H9 (cell line): ENCODE measurements around the gene ST6GALNAC3. TPM values are rescaled to one million over a fixed set of nuclear protein-coding genes. Genes with fewer than 3 reads are reported as not detected.

Experiments
- DNase-seq: peaks from one replicate; pipeline ENCODE4 v3.0.0-alpha.2; 2017
- H2AFZ ChIP-seq: one replicate; pipeline ENCODE4 v1.6.1; 2013; ENCODE audit warnings: mild to moderate bottlenecking, low read length, control low read depth, moderate library complexity
- H2AK5ac ChIP-seq: 2 replicates; pipeline ENCODE4 v1.6.1; 2013; ENCODE audit warnings: low read length, control low read depth, mixed read lengths; ENCODE audit not compliant: insufficient read length
- H2BK120ac ChIP-seq: one replicate; pipeline ENCODE4 v1.6.1; 2013; ENCODE audit warnings: low read depth, mild to moderate bottlenecking, low read length, control low read depth, inconsistent platforms; ENCODE audit not compliant: poor library complexity, severe bottlenecking
- H2BK12ac ChIP-seq: 2 replicates; pipeline ENCODE4 v1.6.1; 2013; ENCODE audit warnings: low read length, control low read depth, mixed read lengths, low read depth; ENCODE audit not compliant: insufficient read length
- H2BK15ac ChIP-seq: 2 replicates; pipeline ENCODE4 v1.6.1; 2013; ENCODE audit warnings: low read depth, low read length, control low read depth
- H2BK20ac ChIP-seq: one replicate; pipeline ENCODE4 v1.6.1; 2013; ENCODE audit warnings: low read depth, mild to moderate bottlenecking, low read length, control low read depth, inconsistent platforms; ENCODE audit not compliant: poor library complexity, severe bottlenecking
- H2BK5ac ChIP-seq: 2 replicates; pipeline ENCODE4 v1.6.1; 2013; ENCODE audit warnings: low read length, control low read depth, mixed read lengths; ENCODE audit not compliant: insufficient read length
- H3K14ac ChIP-seq: 2 replicates; pipeline ENCODE4 v1.6.1; 2013; ENCODE audit warnings: low read length, control low read depth; ENCODE audit not compliant: insufficient read depth
- H3K18ac ChIP-seq: 2 replicates; pipeline ENCODE4 v1.6.1; 2013; ENCODE audit warnings: low read depth, mild to moderate bottlenecking, mixed read lengths, low read length, control low read depth; ENCODE audit not compliant: insufficient read length
- H3K23ac ChIP-seq: 2 replicates; pipeline ENCODE4 v1.6.1; 2013; ENCODE audit warnings: low read length, control low read depth, mixed read lengths, low read depth; ENCODE audit not compliant: insufficient read length
- H3K23me2 ChIP-seq: 2 replicates; pipeline ENCODE4 v1.6.1; 2013; ENCODE audit warnings: low read depth, mild to moderate bottlenecking, mixed read lengths, low read length, control low read depth; ENCODE audit not compliant: insufficient read length, poor library complexity, severe bottlenecking
- H3K27ac ChIP-seq: 2 replicates; pipeline ENCODE4 v1.5.1; 2013; ENCODE audit warnings: low read length, control low read depth, mixed read lengths, low read depth; ENCODE audit not compliant: insufficient read length
- H3K27me3 ChIP-seq: 2 replicates; pipeline ENCODE4 v1.6.1; 2013; ENCODE audit warnings: low read length, control low read depth, inconsistent platforms; ENCODE audit not compliant: insufficient read depth
- H3K4ac ChIP-seq: 2 replicates; pipeline ENCODE4 v1.6.1; 2013; ENCODE audit warnings: low read depth, mild to moderate bottlenecking, control low read depth, inconsistent platforms, low read length, moderate library complexity
- H3K4me1 ChIP-seq: 2 replicates; pipeline ENCODE4 v1.6.1; 2013; ENCODE audit warnings: low read length, control low read depth, inconsistent platforms; ENCODE audit not compliant: insufficient read depth
- H3K4me2 ChIP-seq: 2 replicates; pipeline ENCODE4 v1.6.1; 2013; ENCODE audit warnings: low read length, control low read depth, mixed read lengths; ENCODE audit not compliant: insufficient read length, insufficient read depth
- H3K56ac ChIP-seq: 2 replicates; pipeline ENCODE4 v1.6.1; 2013; ENCODE audit warnings: low read depth, mild to moderate bottlenecking, mixed read lengths, low read length, control low read depth; ENCODE audit not compliant: insufficient read length
- H3K79me1 ChIP-seq: 2 replicates; pipeline ENCODE4 v1.6.1; 2013; ENCODE audit warnings: low read depth, mild to moderate bottlenecking, moderate library complexity, low read length, control low read depth, inconsistent platforms; ENCODE audit not compliant: insufficient read depth, poor library complexity, severe bottlenecking
- H3K79me2 ChIP-seq: 2 replicates; pipeline ENCODE4 v1.6.1; 2013; ENCODE audit warnings: low read length, control low read depth, inconsistent platforms; ENCODE audit not compliant: insufficient read depth
- H3K9ac ChIP-seq: 2 replicates; pipeline ENCODE4 v1.6.1; 2013; ENCODE audit warnings: low read length, control low read depth, mixed read lengths; ENCODE audit not compliant: insufficient read length; ENCODE audit errors: extremely low read depth
- H3K9me3 ChIP-seq: one replicate; pipeline ENCODE4 v1.6.1; 2013; ENCODE audit warnings: low read depth, low read length, inconsistent platforms; ENCODE audit not compliant: control insufficient read depth
- H3T11ph ChIP-seq: one replicate; pipeline ENCODE4 v1.6.1; 2013; ENCODE audit warnings: mild to moderate bottlenecking, low read length, control low read depth, inconsistent platforms
- H4K20me1 ChIP-seq: one replicate; pipeline ENCODE4 v1.6.1; 2013; ENCODE audit not compliant: control insufficient read depth, insufficient read length, insufficient read depth
- H4K5ac ChIP-seq: 2 replicates; pipeline ENCODE4 v1.6.1; 2013; ENCODE audit warnings: low read depth, mild to moderate bottlenecking, mixed read lengths, low read length, control low read depth; ENCODE audit not compliant: insufficient read length
- H4K8ac ChIP-seq: replicated peaks from 2 replicates; pipeline ENCODE4 v1.6.1; 2013; ENCODE audit warnings: low read length, control low read depth, mixed read lengths, low read depth; ENCODE audit not compliant: insufficient read length
- H4K91ac ChIP-seq: 2 replicates; pipeline ENCODE4 v1.6.1; 2013; ENCODE audit warnings: low read depth, mild to moderate bottlenecking, moderate library complexity, mixed read lengths, low read length, control low read depth; ENCODE audit not compliant: insufficient read length
- H3K27ac Mint-ChIP-seq, 3 experiments: 2 replicates in 2 of 3; 3 replicates in 1 of 3; pipeline ENCODE4 v1.8.0; 2020 to 2021; ENCODE audit warnings: mixed read lengths in 3 of 3, mild to moderate bottlenecking in 1 of 3, moderate library complexity in 1 of 3
- H3K27me3 Mint-ChIP-seq: 2 replicates; pipeline ENCODE4 v1.8.0; 2021; ENCODE audit warnings: low read depth, mild to moderate bottlenecking, moderate library complexity, mixed read lengths
- H3K36me3 Mint-ChIP-seq, 3 experiments: 2 replicates in 2 of 3; 3 replicates in 1 of 3; pipeline ENCODE4 v1.8.0; 2020 to 2021; ENCODE audit warnings: low read depth in 3 of 3, mixed read lengths in 3 of 3; ENCODE audit not compliant: insufficient read depth in 1 of 3
- H3K4me1 Mint-ChIP-seq, 2 experiments: 2 replicates each; pipeline ENCODE4 v1.8.0; 2020; ENCODE audit warnings: mixed read lengths in 2 of 2
- H3K4me3 Mint-ChIP-seq, 2 experiments: 2 replicates in 1 of 2; 3 replicates in 1 of 2; pipeline ENCODE4 v1.8.0; 2020 to 2021; ENCODE audit warnings: mild to moderate bottlenecking in 2 of 2, mixed read lengths in 2 of 2, moderate library complexity in 1 of 2
- H3K9me3 Mint-ChIP-seq, 2 experiments: 2 replicates in 1 of 2; 3 replicates in 1 of 2; pipeline ENCODE4 v1.8.0; 2020; ENCODE audit warnings: mild to moderate bottlenecking in 2 of 2, mixed read lengths in 2 of 2, moderate library complexity in 1 of 2
- WGBS: extraction: QIAGEN DNeasy Blood & Tissue Kit; methylation state at CpG from one replicate; pipeline ENCODE4 v1.1.7; 2013; ENCODE audit warnings: missing lambda C conversion rate, low lambda C conversion rate, mixed read lengths; ENCODE audit not compliant: insufficient read length; ENCODE audit errors: extremely low coverage; 5-methylcytosine and 5-hydroxymethylcytosine counted together
- total RNA-seq: library from RNA; stranded (reverse); gene quantifications from 2 replicates; pipeline ENCODE4 v1.2.1, GENCODE V29; 2021
- TF ChIP-seq, protein P1 (sequence below): fragments of 200-600 bp; sonication (generic); conservative IDR thresholded peaks from 3 replicates; pipeline ENCODE4 v1.8.0; 2021; ENCODE audit warnings: antibody characterized with exemption, mild to moderate bottlenecking

ST6GALNAC3 gene
- total RNA-seq, 1 experiment from 2014 or later, result 11.2 TPM

DNA sequence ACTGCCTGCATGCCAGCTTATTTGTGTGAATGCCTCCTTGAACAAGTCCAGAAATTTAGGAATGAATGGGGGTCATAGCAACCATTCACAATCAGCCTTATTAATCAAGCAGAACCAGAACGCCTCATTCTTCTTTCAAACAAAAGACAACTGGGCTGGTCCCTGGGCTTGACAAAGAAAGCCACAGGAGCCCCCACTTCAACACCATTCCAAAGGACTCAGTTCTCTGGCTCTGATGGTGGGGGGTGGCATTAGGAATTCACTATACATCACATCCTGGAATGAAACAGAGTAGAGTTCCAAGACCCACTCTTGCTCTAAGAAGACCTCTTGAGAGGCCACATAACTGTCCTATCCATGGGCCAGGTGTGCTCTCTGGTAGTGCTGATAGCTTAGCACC lies 606.1 kb downstream of the ST6GALNAC3 start:
- Histone ChIP-seq H3K14ac (no peak overlapping the region), H4K91ac (no peak overlapping the region), H3T11ph (no peak overlapping the region), H3K18ac (no peak overlapping the region), H3K23me2 (no peaks in the 10 kb centered on the region), H2AFZ (no peak overlapping the region), H3K4ac (no peak overlapping the region), H2BK20ac (no peak overlapping the region), H2BK5ac (no peak overlapping the region), H3K9ac (no peak overlapping the region), H3K79me1 (no peaks in the 10 kb centered on the region), H2AK5ac (no peak overlapping the region), H3K56ac (no peak overlapping the region), H3K27me3 (no peaks in the 10 kb centered on the region), H3K9me3 (no peaks in the 10 kb centered on the region), H3K23ac (no peak overlapping the region), H2BK15ac (no peak overlapping the region), H2BK120ac (no peak overlapping the region), H3K79me2 (no peaks in the 10 kb centered on the region), H4K8ac (no peak overlapping the region), H4K20me1 (no peaks in the 10 kb centered on the region), H3K4me1 (no peaks in the 10 kb centered on the region), H2BK12ac (no peak overlapping the region), H3K4me2 (no peak overlapping the region), H4K5ac (no peak overlapping the region), H3K27ac (no peak overlapping the region)
- no peak overlapping the region for H3K27ac Mint-ChIP-seq
- H3K4me3 Mint-ChIP-seq, result no peak overlapping the region
- no peaks in the 10 kb centered on the region for H3K27me3 Mint-ChIP-seq
- whole genome bisulfite sequencing, result no CpG with 5 or more reads among the region's 1 CpG
- TF ChIP-seq, protein P1, sequence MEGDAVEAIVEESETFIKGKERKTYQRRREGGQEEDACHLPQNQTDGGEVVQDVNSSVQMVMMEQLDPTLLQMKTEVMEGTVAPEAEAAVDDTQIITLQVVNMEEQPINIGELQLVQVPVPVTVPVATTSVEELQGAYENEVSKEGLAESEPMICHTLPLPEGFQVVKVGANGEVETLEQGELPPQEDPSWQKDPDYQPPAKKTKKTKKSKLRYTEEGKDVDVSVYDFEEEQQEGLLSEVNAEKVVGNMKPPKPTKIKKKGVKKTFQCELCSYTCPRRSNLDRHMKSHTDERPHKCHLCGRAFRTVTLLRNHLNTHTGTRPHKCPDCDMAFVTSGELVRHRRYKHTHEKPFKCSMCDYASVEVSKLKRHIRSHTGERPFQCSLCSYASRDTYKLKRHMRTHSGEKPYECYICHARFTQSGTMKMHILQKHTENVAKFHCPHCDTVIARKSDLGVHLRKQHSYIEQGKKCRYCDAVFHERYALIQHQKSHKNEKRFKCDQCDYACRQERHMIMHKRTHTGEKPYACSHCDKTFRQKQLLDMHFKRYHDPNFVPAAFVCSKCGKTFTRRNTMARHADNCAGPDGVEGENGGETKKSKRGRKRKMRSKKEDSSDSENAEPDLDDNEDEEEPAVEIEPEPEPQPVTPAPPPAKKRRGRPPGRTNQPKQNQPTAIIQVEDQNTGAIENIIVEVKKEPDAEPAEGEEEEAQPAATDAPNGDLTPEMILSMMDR, result no peak
- DNase-seq, result no peak
- H3K9me3 Mint-ChIP-seq, result no peaks in the 10 kb centered on the region
- H3K36me3 Mint-ChIP-seq, result no peaks in the 10 kb centered on the region
- no peaks in the 10 kb centered on the region; a peak in 1 of 4 replicates for H3K4me1 Mint-ChIP-seq
